Stomach (tissue), 4 donors: Measurements from ENCODE around the gene SPSB4.

ENCODE experiments used
- CTCF ChIP-seq, 7 experiments: fragments of 450-650 bp in 4 of 7; fragments of 200-600 bp in 3 of 7; sonication (generic) in 3 of 7; IDR thresholded peaks; one replicate each; pipeline ENCODE4 v1.5.1; 2016 to 2019; ENCODE audit warnings: antibody characterized with exemption in 7 of 7, control low read depth in 2 of 7, mild to moderate bottlenecking in 1 of 7
- POLR2AphosphoS5 ChIP-seq, 3 donors: sonication (generic); formaldehyde crosslinking; IDR thresholded peaks; one replicate each; pipeline ENCODE4 v1.6.1; 2016; ENCODE audit warnings: antibody characterized with exemption in 3 of 3

DNA sequence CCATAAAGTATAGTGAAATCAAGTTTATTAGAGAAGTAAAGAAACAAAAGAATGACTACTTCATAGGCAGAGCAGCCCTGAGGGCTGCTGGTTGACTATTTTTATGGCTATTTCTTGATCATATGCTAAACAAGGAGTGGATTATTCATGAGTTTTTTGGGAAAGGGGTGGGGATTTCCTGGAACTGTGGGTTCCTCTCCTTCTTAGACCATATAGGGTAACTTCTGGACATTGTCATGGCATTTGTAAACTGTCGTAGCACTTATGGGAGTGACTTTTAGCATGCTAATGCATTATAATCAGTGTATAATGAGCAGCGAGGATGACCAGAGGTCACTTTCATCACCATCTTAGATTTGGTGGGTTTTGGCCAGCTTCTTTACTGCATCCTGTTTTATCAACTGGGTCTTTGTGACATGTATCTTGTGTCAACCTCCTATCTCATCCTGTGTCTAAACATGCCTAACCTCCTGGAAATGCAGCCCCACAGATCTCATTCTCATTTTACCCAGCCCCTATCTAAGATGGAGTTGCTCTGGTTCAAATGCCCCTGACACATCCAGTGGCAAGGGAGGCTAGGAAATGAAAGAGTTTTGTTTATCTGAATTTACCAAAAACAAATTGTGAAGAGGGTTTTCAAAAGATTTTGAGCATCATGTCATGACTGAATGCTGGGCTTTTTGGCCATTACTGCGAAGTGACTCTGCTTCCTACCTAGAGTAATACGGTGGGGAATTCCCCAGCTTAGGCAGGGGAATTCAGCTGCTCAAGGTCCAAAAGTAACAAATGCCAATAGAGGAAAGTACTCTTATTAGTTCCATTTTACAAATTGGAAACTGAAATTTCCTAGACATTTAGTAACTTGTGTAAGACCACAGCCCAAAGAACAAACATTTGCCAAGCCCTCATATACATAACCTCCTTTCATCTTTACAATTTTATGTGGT is 6.2 kb upstream of the SPSB4 start:
- TF ChIP-seq CTCF (IDR thresholded peaks at IDR 0.05), result no peak
- no peak for TF ChIP-seq POLR2AphosphoS5 (IDR thresholded peaks at IDR 0.05)
